Raji (cell line): ENCODE results near the gene REEP3.

Source experiments
- POLR2A ChIP-seq: IDR thresholded peaks from 2 replicates; pipeline ENCODE4 v1.6.1; 2011; ENCODE audit warnings: low read depth, low read length, control low read depth; ENCODE audit not compliant: insufficient read depth

REEP3 gene

DNA sequence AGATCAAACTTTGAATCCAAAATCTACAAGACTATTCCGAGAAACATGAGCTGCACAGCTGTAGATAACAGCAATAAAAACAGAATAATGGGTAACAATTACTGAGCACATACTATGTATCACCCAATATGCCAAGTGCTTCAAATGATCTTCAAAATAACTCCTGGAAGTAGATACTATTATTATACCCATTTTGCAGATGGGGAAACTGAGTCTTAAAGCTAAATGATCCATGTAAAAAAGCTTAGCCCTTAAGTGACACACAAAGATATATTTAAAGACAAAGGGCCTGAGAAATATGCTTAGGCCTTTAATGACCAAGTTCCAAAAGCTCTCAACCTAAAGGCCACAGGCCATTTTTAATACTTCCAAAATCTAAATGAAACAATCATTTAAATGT lies 18.4 kb upstream of the REEP3 start:
- TF ChIP-seq POLR2A = no peak

GRCh38 chr10:63503395-63503794 lies 17.8 kb upstream of the REEP3 start:
- TF ChIP-seq POLR2A = no peak

DNA sequence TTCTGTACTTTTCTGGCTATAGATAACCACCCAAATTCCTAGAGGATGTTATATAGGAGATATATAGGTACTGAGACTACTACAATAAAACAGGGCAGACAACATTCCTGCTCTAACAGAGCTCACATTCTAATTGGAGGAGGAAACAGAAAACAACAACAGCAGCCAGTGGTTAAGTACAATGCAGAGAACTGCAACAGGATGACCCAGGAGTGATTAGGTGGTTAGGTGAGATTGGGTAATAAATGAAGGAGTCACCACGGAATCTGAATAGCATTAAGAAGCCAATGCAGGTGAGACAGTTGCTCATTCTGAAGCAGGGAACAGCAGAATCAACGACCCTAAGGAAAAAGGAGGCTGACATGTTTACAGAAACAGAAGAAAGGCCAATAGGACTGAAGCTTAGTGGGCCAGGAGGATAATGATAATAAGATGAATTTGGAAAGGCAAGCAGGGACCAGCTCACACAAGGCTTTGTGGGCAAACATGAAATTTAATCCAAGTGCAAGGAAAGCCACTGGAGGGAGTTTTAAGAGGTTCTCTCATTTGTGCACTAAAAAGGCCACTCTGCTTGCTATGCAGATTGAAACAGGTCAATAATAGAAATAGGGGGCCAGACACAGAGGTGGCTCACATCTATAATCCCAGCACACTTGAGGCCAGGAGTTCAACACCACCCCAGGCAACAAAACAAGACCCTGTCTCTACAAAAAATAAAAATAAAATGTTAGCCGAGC lies 16.9 kb upstream of the REEP3 start:
- TF ChIP-seq POLR2A = no peak

DNA sequence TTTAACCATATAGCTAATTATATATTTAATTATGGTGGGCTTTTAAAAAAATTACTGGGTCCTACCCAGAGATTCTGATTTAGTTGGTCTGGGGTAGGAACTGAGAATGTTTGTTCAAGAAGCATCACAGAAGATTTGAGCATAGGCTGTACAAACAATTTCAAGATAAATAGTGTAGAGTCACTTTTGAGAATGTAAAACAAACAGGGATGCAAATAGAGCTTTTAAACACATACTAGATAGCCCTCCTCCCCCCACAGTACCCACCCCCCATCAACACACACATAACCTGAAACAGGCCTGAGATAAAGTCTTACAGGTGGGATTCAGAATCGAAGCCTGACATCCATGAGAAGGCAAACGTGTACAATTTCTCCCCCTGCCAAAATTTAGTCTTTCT lies 15.6 kb upstream of the REEP3 start:
- no peak for TF ChIP-seq POLR2A

GRCh38 chr10:63506554-63506953 lies 14.6 kb upstream of the REEP3 start:
- TF ChIP-seq POLR2A = no peak

DNA sequence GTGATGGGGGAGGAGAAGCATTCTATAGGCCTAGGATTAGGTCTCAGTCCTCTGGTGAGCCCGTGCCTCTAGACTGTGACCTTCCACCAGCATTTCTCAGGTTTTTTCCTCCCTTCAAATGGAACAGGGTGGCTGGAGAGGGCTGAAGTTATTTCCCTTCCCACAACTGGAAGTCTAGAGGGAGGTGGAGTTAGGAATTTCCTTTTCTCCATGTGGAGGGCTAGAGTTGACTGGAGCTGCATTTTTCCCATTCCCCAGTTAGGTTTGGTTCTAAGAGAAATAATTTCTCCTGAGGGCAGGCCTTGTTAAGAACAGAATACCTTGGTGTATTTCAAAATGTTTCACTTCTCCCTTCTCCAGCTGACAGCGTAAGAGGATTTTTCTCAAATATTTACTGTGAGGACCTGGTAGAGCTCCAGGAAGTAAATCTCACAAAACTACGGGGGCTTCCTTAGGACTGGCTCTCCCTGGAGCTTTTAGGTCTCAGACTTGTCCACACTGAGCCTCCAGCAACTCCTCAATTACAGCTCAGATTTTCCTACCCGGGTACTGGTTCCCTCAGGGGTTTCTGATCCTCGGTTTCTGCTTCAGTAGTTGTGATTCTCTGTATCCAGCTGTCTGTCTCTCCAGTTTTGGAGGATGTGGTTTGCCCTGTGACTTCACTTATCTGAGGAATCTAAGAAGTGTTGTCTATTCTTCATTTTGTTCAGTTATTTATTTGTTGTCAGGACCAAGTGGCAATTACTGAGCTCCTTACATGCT lies 6.0 kb upstream of the REEP3 start:
- no peak for TF ChIP-seq POLR2A

DNA sequence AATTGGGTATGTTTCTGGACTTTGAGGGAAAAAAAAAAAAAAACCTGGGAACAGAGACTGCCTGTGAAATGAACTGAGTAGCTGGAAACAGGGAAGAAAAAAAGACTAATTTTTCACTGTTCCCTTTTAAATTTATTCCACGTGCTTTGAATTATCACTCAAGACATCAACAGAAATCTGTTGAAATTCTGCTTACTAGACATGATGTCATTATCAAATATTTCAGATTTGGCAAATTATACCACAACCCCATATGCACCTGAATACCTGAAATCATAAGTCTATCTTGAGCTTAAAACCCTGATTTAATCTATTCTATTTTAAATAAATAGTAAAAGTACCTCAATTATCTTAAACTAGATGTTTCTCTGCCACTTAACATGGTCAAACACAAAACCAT lies 5.0 kb upstream of the REEP3 start:
- no peak for TF ChIP-seq POLR2A

GRCh38 chr10:63518690-63519288 lies 2.4 kb upstream of the REEP3 start:
- TF ChIP-seq POLR2A = no peak

GRCh38 chr10:63521416-63522276 lies 445 bp downstream of the REEP3 start:
- peak; percentile 69 for TF ChIP-seq POLR2A

GRCh38 chr10:63522277-63522687 lies 1.1 kb downstream of the REEP3 start:
- TF ChIP-seq POLR2A = no peak

DNA sequence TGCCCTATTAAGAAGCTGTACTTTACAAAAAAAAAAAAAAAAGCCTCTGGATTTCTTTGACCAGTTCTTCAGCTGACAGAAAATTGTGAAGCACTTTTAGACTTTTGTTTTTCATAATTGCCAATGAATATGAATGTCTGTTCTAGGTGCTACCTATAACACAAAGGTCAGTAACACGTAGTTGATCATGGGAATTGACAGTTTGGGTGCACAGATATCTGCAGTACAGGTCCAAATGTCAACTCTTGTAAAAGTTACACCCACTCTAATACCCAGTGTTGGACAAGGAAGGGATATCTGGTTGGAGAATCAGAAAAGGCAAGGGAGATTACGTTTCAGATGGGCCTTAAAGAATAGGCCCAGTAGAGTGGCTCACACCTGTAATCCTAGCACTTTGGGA lies 1.8 kb downstream of the REEP3 start:
- no peak for TF ChIP-seq POLR2A

- no peak for TF ChIP-seq POLR2A
Observed at GRCh38 chr10:63525021-63525420, 3.8 kb downstream of the REEP3 start.

- no peak for TF ChIP-seq POLR2A
Observed at GRCh38 chr10:63527401-63527800, 6.2 kb downstream of the REEP3 start.

DNA sequence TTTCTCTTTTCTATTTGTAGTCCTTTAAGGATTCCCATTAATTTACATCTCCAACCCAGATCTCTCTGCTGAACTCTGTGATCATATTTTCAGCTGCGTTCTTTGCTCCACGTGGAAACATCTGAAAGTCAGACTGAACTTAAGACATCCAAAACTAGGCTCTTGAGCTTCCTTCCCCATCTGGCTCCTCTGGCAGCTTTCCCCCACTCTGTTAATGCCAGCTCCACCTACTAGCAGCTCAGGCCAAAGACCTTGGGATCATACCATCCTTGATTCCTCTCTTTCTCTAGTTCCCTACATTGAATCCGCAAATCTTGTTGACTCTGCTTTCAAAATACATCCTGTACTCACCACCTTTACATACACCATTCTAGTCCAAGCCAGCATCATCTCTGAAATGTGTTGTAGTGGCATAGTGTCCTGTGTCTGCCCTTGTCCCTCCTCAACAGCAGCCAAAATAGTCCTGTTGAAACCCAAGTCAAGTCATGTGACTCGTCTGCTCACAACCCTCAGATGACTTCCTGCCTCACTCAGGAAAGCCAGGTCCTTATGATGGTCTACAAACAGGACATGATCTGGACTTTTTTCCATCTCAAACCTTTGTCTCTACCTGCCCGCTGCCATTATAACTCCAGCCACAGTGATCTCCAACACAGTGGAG lies 7.0 kb downstream of the REEP3 start:
- no peak for TF ChIP-seq POLR2A

- TF ChIP-seq POLR2A = no peak
Observed at GRCh38 chr10:63530409-63530808, 9.2 kb downstream of the REEP3 start.
